ENCODE data around the gene MYO18B.

Gene MYO18B

DNA sequence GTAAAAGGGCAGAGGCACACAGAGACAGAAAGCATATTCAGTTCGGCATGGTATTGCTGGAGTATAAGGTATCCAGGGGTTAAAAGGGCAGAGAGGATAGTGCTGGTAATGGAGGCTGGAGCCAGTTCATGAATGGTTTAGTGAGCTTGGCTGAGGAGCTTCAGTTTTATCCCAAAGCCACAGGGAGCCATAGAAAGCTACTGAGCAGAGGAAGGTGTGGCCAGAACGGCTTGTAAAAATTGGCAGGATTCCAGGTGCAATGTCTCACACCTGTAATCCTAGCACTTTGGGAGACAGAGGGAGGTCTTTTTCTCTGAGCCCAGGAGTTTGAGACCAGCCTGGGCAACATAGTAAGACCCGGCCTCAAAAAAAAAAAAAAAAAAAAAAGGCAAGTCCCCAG lies 186.1 kb downstream of the MYO18B start:
- no peak overlapping the region for H3K9ac ChIP-seq (ENCODE audit: low read length)
- H3K4me1 ChIP-seq (ENCODE audit: low read length) = no peaks in the 10 kb centered on the region
- no peaks in the 10 kb centered on the region for H3K27me3 ChIP-seq (ENCODE audit: low read depth, low read length)
- H3K27ac ChIP-seq (ENCODE audit: low read length) = no peak overlapping the region
- no peak overlapping the region for H2AFZ ChIP-seq (ENCODE audit: low read depth, low read length)
- H4K20me1 ChIP-seq (ENCODE audit: insufficient read depth, low read length) = no peaks in the 10 kb centered on the region
- no peak overlapping the region for H3K4me3 ChIP-seq (ENCODE audit: low read length)
- TF ChIP-seq EZH2phosphoT487 (IDR thresholded peaks at IDR 0.05; ENCODE audit: low read depth) (no peak), CTCF (IDR thresholded peaks at IDR 0.05; ENCODE audit: low read depth, low read length) (no peak)
- no peaks in the 10 kb centered on the region for H3K79me2 ChIP-seq (ENCODE audit: low read length)
- H3K36me3 ChIP-seq (replicated peaks; ENCODE audit: low read depth, low read length) = peaks cover 30% of the 10 kb centered on the region
- no peaks in the 10 kb centered on the region for H3K9me3 ChIP-seq (ENCODE audit: insufficient read depth, low read length)
- no peak overlapping the region for H3K4me2 ChIP-seq (ENCODE audit: low read length)

- H3K27ac ChIP-seq (ENCODE audit: low read length) = no peak overlapping the region
- no peaks in the 10 kb centered on the region for H3K27me3 ChIP-seq (ENCODE audit: low read depth, low read length)
- H3K79me2 ChIP-seq (ENCODE audit: low read length) = no peaks in the 10 kb centered on the region
- no peak overlapping the region for H2AFZ ChIP-seq (ENCODE audit: low read depth, low read length)
- H3K4me3 ChIP-seq (ENCODE audit: low read length) = no peak overlapping the region
- H3K4me1 ChIP-seq (ENCODE audit: low read length) = no peaks in the 10 kb centered on the region
- no peak overlapping the region for H3K9ac ChIP-seq (ENCODE audit: low read length)
- H3K36me3 ChIP-seq (replicated peaks; ENCODE audit: low read depth, low read length) = peaks cover 30% of the 10 kb centered on the region
- H3K4me2 ChIP-seq (ENCODE audit: low read length) = no peak overlapping the region
- no peaks in the 10 kb centered on the region for H3K9me3 ChIP-seq (ENCODE audit: insufficient read depth, low read length)
- no peaks in the 10 kb centered on the region for H4K20me1 ChIP-seq (ENCODE audit: insufficient read depth, low read length)
- TF ChIP-seq CTCF (IDR thresholded peaks at IDR 0.05; ENCODE audit: low read depth, low read length) (no peak), EZH2phosphoT487 (IDR thresholded peaks at IDR 0.05; ENCODE audit: low read depth) (no peak)
These were observed 187.4 kb downstream of the MYO18B start for GRCh38 chr22:25929321-25929878.

DNA sequence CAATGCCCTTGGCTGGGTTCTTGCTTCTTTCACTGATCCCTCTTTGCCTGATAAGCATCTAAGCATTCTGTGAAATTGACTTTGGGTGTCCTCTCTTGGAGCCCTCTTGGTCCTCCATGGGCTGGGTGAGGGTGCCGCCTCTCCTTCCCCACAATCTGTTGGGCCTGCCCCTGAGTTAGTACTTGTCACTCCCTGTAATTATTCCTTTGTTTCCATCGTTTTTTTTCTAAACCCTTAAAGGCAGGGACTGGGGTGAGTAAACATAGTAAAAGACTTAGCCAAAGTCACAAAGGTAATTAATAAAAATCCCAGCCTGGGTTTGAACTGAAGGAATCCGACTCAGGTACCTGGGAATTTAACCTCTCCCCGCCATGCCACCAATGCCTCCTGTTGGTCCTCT lies 188.1 kb downstream of the MYO18B start:
- Histone ChIP-seq H3K27me3 (ENCODE audit: low read depth, low read length) (no peaks in the 10 kb centered on the region), H3K4me3 (ENCODE audit: low read length) (no peak overlapping the region), H2AFZ (ENCODE audit: low read depth, low read length) (no peak overlapping the region), H3K4me1 (ENCODE audit: low read length) (peaks cover 5% of the 10 kb centered on the region), H4K20me1 (ENCODE audit: insufficient read depth, low read length) (no peaks in the 10 kb centered on the region), H3K9ac (ENCODE audit: low read length) (no peak overlapping the region), H3K27ac (ENCODE audit: low read length) (no peak overlapping the region), H3K79me2 (ENCODE audit: low read length) (no peaks in the 10 kb centered on the region), H3K4me2 (ENCODE audit: low read length) (no peak overlapping the region), H3K9me3 (ENCODE audit: insufficient read depth, low read length) (no peaks in the 10 kb centered on the region), H3K36me3 (replicated peaks; ENCODE audit: low read depth, low read length) (peaks cover 25% of the 10 kb centered on the region)
- TF ChIP-seq CTCF (IDR thresholded peaks at IDR 0.05; ENCODE audit: low read depth, low read length) = no peak
- no peak for TF ChIP-seq EZH2phosphoT487 (IDR thresholded peaks at IDR 0.05; ENCODE audit: low read depth)

GRCh38 chr22:25930788-25931310 lies 188.9 kb downstream of the MYO18B start:
- no peaks in the 10 kb centered on the region for H3K79me2 ChIP-seq (ENCODE audit: low read length)
- TF ChIP-seq CTCF (IDR thresholded peaks at IDR 0.05; ENCODE audit: low read depth, low read length) (no peak), EZH2phosphoT487 (IDR thresholded peaks at IDR 0.05; ENCODE audit: low read depth) (no peak)
- H3K4me2 ChIP-seq (ENCODE audit: low read length) = no peak overlapping the region
- no peaks in the 10 kb centered on the region for H3K9me3 ChIP-seq (ENCODE audit: insufficient read depth, low read length)
- H2AFZ ChIP-seq (ENCODE audit: low read depth, low read length) = no peak overlapping the region
- no peak overlapping the region for H3K9ac ChIP-seq (ENCODE audit: low read length)
- H4K20me1 ChIP-seq (ENCODE audit: insufficient read depth, low read length) = no peaks in the 10 kb centered on the region
- peaks cover 31% of the 10 kb centered on the region for H3K36me3 ChIP-seq (replicated peaks; ENCODE audit: low read depth, low read length)
- H3K4me3 ChIP-seq (ENCODE audit: low read length) = no peak overlapping the region
- no peak overlapping the region for H3K27ac ChIP-seq (ENCODE audit: low read length)
- H3K4me1 ChIP-seq (ENCODE audit: low read length) = peaks cover 13% of the 10 kb centered on the region
- no peaks in the 10 kb centered on the region for H3K27me3 ChIP-seq (ENCODE audit: low read depth, low read length)
